Measurements from ENCODE around the gene MIDN.

MIDN gene

DNA sequence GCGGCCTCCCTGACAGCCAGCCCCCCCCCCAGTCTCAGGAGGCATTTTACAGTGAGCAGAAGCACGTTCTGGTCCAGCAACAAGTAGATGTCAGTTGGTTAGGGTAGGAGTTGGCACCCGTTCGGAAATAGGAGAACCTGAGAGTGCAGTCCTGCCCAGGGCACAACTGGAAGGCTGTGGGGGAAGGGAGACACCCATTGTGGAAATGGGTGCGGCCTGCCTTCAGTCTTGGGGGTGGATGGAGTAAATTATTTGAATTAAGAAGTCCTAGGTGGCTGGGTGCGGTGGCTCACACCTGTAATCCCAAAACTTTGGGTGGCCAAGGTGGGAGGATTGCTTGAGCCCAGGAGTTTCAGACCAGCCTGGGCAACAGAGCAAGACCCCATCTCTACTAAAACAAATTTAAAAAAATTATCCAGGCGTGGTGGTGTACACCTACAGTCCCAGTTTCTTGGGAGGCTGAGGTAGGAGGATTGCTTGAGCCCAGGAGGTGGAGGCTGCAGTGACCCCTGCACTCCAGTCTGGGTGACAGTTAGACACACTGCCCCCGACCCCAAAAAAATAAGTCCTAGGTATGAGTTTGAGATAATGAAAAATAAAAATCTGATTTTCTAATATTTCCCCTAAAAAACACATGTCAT, 21.9 kb downstream of the MIDN start:
- DNase-seq (ENCODE audit: low read depth, low spot score) = no peak

DNA sequence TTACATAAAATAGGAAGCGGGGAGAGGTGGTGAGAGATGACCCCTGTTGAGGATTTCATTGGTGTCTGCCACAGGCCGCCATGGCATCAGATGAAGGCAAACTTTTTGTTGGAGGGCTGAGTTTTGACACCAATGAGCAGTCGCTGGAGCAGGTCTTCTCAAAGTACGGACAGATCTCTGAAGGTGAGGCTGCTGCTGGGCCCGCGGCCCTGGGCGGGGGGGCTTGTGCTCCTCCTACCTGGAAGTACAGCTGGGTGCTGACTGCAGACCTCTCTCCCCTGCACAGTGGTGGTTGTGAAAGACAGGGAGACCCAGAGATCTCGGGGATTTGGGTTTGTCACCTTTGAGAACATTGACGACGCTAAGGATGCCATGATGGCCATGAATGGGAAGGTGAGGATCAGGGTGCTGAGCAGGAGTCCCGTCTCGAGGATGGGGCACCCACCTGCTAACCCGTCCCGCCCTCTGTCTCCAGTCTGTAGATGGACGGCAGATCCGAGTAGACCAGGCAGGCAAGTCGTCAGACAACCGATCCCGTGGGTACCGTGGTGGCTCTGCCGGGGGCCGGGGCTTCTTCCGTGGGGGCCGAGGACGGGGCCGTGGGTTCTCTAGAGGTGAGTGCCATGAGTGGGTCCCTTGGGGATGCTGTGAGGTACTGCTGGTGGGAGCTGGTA, 22.6 kb downstream of the MIDN start:
- DNase-seq (ENCODE audit: low read depth, low spot score) = no peak

DNA sequence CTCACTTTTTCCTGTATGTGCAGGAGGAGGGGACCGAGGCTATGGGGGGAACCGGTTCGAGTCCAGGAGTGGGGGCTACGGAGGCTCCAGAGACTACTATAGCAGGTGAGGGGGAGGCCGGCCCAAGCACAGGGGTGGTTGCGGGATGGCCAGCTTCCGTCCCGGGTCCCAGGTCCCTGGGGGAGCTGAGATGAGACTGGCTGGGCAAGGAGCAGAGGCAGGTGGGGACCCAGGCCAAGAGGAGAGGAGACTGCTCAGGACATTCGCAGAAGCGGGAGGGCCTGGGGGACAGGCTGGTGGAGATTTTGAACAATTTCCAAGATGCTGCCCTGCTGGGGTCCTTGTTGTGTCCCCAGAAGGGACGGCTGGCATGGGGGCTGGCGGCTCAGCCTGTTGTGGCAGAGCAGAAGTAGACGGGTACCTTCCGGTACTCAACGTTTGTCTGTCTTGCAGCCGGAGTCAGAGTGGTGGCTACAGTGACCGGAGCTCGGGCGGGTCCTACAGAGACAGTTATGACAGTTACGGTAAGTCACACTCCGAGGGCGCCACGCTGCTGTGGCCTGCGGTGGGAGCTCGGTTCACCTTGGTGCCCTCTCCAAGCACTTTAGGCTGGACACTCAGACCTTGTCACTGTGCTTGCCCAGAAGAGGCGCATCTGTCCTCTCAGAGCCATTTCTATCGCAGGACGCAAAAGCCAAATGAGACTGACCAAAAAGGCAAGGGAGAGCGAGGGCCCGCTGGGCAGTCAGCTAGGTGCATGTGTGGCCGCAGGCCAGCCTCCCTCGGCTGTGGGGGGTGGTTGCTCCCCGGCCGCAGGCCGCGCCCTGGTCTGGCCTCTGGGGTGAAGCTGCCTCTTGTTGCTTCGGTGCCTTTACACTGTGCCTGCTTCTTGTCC, 23.4 kb downstream of the MIDN start:
- DNase-seq (ENCODE audit: low read depth, low spot score) = no peak

DNA sequence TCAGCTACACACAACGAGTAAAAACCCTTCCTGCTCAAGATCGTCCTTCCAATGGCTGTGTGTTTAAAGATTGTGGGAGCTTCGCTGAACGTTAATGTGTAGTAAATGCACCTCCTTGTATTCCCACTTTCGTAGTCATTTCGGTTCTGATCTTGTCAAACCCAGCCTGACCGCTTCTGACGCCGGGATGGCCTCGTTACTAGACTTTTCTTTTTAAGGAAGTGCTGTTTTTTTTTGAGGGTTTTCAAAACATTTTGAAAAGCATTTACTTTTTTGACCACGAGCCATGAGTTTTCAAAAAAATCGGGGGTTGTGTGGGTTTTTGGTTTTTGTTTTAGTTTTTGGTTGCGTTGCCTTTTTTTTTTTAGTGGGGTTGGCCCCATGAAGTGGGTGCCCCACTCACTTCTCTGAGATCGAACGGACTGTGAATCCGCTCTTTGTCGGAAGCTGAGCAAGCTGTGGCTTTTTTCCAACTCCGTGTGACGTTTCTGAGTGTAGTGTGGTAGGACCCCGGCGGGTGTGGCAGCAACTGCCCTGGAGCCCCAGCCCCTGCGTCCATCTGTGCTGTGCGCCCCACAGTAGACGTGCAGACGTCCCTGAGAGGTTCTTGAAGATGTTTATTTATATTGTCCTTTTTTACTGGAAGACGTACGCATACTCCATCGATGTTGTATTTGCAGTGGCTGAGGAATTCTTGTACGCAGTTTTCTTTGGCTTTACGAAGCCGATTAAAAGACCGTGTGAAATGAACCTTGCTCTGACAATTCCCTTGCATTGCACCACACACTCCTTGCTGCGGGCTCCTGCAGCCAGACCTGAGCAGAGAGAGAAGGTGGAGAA, 24.3 kb downstream of the MIDN start:
- DNase-seq (ENCODE audit: low read depth, low spot score) = no peak

DNA sequence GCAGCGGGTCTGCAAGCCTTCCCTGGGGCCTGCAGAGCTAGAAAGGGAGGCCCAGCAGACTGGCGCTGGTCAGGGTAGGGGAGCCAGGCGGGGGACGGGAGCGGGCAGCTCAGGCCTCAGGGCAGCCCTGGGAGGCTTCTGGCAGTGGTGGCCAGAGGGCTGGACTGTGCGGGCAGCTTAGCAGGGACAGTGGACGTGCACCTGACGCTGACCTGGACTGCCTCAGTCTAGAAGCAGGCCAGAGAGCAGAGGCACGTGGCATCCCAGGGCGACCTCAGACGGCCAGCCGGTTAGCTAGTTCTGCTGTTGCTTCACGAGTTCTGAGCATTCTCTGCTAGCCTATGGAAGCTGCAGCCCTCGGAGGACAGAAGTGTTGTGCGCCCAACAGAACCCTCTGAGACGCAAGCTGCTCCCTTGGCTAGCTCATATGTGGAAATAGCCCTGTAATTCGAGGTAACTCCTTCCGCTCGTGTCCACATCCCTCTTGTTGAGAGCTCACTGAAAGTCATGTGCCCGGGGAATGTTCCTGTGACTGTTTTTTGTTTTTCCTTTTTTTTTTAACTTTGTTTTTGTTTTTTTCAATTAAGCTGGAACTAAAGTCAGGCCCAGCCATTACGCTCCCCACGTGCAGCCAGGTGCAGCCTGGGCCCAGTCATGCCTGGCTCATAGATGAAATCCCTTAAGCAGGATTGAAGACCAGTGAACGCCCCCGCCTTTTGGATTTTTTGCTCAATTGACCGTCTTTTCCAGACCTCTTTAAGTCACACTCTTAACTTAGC, 25.1 kb downstream of the MIDN start:
- no peak for DNase-seq (ENCODE audit: low read depth, low spot score)

DNA sequence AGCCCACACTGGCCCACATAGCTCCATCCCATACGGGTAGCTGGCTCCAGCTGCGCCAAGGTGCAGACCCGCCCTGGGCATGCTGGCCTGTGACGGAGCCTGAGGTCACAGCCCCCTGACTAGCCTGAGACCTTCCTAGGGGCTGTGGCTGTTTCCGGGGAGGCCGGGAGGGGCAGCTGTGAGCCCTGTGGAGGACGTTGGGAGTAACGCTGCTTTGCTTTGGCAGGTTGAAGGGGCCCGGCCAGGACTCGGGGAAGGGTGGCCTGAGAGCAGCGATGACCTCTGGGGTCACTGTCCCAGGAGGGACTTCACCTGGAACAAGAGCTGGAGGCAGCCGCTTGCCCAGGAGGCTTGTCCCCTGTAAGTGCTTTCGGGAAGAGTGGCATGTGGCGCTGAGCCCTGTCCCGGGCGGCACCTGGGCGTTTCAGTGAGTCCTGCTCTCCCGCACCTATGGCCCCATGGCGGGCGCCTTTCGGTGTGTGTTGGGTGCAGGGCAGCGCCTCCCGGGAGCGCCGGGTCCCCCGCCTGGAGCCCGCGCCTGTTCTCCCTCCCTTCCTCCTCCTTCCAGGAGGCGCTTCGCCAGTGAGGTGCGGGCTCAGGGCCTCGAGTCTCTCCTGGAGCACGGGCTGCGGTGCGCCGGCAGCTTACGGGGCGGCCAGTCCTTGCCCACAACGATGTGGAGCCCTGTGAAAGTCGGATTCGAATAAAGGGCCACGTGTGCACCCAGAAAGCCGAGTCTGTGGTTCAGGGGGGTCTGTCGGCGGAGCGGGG, 25.9 kb downstream of the MIDN start:
- peak; percentile 62 for DNase-seq (ENCODE audit: low read depth, low spot score)

DNA sequence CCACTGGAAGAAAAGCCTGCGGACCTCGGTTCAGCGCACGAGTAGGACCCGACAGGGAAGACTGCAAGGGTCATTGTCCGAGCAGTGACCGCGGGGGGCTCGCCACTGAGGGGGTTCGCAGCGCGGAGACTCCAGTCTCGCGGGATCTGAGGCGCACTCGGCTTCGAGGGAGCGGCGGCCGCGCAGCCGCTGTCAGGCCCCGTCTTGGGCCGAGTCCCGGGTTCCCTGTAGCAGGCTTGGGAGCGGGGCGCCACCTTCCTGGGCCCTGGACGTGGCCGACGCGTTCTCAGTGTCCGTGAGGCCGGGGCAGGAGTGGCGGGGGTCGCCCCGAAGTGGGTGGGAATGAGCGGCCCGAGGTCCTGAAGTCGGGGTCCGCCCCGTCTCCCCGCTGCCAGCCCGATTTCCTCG, 26.5 kb downstream of the MIDN start:
- peak; percentile 50 for DNase-seq (ENCODE audit: low read depth, low spot score)

DNA sequence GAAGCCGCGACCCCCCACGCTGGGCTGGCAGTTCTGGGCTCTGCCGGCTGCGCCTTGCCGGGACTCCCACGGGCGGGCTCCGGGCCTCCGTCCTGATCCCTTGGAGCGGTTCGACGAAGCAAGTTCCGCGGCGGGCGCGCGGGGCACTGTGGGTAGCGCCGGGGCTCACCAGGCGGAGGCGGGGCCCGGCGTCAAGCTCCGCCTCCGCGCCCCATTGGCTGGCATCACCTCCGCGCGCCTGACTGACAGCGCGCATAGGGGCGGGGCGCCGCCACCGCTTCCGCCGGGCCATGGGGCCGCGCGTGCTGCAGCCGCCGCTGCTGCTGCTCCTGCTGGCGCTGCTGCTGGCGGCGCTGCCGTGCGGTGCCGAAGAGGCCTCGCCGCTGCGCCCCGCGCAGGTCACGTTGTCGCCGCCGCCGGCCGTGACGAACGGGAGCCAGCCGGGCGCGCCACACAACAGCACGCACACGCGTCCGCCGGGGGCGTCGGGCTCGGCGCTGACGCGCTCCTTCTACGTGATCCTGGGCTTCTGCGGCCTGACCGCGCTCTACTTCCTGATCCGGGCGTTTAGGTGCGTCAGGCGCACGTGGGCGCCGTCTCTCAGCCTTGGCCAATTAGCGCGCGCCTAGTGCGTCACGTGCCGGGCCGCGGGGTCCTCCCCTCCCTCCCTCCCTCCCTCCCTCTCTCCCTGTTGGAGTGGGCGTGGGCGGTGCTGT, 27.0 kb downstream of the MIDN start, which contains the start of gene FAM174C:
FAM174C (plus strand) TSS at position 271 of the 716 bp plus-strand sequence; CDS start at position 291, 20 bp downstream.
- DNase-seq (ENCODE audit: low read depth, low spot score) = peak; percentile 98

DNA sequence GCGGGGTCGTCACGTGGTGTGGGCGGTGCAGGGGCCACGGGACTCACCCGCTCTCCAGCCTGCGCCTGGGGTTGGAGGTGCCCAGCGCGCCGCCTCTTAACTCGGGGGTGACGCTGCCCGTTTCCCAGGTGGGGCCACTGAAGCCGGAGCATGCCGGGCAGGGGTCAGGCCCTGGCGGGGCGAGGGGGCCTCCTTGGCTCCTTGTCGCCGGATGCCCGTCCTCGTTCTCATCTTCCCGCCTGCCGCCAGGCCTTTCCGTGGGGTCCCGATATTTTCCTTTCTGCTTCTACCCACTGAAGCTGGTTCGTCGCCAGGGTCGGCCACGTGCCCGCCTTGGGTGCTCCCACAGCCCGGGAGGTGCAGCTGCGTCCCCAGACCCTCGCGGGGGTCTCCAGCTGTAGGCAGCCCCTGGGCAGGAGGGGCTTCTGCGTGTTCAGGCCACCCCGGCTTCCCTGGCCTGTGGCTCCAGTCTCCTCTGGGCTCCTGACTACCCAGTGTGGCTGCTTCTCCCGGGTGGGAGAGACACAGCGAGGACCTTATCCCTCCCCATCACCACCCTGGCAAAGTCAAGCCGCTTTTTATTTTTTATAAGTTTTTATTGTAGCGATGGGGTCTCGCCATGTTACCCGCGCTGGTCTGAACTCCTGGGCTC, 27.7 kb downstream of the MIDN start:
- no peak for DNase-seq (ENCODE audit: low read depth, low spot score)

DNA sequence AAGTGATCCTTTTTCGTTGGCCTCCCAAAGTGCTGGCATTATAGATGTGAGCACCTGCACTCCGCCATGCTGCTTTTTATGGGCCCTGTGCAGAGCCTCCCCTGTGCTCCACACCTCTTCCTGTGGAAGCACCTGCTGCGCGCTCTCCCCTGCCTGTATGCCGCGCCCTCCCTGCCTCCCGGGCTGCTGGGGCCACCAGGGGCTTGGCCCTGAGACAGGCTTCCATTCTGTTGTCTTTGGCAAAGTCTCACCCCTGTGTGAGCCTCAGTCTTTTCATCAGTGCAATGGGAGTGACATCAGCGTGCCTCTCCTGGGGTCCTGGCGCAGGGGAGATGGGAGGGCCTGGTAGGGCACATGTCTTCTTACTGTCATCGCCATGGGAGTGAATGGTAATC, 28.2 kb downstream of the MIDN start:
- DNase-seq (ENCODE audit: low read depth, low spot score) = no peak

DNA sequence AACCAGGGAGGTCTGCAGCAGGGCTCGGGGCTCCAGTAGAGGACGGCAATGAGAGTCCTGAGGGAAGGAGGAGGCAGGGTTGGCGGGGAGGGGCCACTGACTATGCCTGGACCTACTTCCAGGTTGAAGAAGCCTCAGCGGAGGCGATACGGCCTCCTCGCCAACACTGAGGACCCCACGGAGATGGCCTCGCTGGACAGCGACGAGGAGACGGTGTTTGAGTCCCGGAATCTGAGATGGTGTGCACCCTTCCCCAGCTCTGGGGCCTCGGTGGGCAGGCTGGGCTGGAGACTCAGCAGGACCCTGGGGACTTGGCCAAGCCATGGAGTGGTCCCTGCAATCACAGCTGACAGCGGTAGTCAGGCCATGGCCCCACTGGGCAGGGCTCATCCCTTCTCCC, 28.7 kb downstream of the MIDN start:
- no peak for DNase-seq (ENCODE audit: low read depth, low spot score)

DNA sequence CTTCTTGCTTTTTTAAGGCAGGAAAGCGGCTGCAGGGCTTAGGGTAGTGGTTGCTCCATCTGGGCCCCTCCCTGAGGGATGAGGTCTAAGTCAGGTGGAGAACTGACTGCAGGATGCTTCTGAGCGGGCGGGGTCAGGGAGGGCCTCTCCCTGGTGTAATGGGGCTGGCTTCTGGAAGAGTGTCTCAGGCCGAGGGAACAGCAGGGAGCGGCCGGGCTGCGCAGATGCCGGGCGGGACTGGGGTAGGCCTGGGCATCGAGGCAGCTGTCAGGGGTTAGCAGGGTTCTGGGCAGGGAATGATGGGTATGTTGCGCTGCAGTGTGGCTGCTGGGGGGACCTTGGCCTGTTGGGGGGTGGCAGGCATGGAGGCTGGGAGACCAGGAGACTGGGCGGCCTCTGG, 29.7 kb downstream of the MIDN start:
- no peak for DNase-seq (ENCODE audit: low read depth, low spot score)

DNA sequence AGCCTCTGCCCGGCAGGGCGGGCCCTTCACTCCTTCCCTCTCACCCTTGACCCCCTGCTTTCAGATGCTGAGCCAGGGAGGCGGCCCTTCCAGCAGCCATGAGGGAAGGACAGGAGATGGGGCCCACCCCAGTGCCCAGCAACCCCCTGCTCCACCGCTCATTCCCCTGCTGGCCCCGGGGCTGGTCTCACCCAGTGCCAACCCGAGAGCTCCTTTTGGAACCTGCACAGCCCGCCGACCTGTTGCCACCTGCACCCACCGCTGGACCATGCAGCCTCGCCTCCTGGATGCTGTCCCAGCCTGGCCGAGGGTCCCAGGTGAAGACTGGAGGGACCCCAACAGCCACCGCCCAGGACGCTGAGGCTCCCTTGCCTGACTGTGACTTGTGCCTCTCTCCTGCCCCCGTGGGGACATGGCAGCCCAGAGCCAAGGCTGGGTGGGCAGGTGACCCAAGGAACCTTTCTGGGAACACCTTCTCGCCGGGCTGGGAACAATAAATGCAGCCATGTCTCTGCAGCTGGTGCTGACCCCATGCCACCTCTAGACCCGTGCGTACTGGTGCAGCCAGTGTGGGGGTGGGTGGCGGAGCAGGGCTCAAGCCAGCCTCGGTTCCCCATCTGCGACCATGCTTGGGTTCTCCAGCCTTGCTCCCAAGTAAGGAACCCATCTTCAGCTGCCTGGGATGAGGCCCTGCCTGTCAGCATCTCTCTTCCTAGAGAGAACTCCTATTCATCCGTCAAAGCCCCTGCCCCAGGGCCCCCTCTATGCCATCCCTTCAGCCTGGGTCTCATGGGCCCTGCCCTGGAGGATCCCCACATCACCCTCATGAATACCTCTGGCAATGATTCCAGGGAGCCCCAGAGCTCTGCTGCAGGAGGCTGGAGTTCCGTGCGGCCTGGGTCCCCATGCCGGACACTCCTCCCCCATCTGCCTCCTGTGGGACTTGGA, 30.6 kb downstream of the MIDN start:
- no peak for DNase-seq (ENCODE audit: low read depth, low spot score)

DNA sequence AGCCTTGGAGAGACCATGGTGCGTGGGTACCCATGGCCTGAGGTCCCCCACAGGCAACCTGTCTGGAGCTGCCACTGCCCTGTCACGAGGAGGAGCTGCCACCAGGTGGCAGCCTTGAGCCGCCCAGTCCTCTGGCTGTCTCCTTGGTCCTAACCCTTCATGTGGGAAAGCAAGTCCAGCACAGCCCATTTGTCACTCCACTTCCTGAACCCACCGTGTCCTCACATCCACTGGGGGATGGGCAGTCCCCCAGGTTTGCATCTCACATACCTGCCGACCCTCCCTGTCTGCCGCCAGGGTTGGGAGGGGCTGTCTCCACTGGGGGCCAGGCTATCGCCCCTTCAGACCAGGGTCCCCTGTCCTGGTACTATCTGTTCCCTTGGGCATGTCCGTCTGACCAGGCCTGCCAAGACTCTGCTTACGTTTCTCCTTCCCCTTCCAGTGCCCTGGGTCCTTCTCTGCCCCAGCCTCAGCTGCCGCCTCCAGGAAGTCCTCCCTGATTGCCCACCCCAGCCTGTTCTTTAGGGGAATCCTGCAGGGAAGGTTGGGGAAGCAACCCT, 31.5 kb downstream of the MIDN start:
- peak; percentile 93 for DNase-seq (ENCODE audit: low read depth, low spot score)

DNA sequence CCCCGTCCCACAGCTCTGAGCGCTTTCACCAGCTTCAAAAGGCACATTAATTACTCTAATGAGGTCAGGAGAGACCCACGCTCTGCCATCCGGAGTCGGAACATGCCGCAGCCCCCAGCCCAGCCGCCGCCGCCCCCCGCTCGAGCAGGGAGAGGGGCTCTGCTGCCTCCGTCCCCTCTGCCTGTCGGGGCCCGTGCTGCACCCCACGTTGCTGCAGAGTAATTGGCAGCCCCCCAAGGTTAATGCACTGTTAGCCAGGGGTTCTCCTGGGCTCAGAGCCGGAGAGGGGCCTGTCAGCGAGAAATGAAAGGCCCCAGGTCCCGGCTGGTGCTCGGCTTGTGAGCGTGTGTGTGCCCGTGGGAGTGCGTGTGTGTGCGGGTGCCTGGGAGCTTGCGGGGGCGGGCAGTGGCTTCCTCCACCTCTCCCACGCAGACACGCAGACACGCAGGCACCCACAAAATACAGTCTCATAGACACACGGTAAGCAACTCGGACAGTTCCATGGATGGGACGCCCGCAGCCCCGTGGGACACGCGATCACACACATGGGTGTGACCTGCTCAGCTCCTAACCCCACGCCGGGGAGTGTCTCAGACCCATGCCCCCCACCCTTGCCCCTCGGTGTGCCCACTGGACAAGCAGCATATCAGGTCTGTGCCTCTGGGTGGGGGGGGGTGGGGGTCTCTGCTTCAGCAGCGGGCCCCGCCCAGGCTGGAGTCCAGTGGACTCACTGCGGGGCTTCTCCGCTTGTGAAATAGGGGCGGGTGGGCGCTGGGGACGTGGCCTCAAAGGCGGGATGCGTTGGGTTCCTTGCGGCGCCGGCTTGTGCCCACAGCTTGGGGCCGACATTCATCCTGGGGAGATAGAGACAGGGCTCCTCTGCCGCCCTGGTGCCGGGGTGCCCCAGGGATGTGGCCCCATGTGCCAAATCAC, 32.5 kb downstream of the MIDN start:
- DNase-seq (ENCODE audit: low read depth, low spot score) = no peak

DNA sequence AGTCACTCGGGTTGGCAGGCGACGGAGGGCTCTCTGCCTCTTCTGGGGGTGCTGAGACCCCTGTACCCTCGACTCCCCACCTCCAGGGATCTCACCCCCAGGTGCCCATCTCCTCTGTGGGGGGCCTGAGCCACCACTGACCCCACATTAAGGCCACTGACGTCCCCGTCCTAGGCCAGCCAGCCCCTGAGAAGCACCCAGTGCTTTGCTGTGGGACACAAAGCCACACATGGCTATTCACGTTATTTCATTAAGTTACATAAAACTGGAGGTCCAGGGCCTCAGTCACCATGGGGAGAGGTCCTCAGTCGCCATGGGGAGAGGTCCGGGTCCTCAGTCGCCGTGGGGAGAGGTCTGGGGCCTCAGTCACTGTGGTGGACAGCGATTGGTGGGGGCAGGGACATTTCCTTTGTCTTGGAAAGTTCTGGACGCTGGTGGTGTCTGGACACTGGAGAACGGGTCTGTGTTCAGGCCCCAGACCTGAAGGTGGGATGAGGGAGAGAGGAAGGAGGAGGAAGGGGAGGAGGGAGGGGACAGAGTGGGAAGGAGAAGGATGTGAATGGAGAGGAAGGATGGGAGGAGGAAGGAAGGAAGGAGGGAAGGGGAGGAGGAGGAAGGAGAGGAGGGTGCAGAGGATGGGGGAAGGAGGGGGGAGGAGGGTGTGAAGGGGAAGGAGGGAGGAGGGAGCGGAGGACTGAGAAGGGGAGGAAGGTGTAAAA, 33.3 kb downstream of the MIDN start:
- DNase-seq (ENCODE audit: low read depth, low spot score) = no peak

Measured in ELF-1 (cell line).